Vagina (tissue), 2 donors: ENCODE measurements around the gene GSG1. TPM values are rescaled to one million over a fixed set of nuclear protein-coding genes. Genes with fewer than 3 reads are reported as not detected.
A peak's percentile ranks its signal among the peaks of the same experiment; 100 is the strongest.

Source experiments
- DNase-seq, 2 donors: peaks; one replicate each; pipeline ENCODE4 v3.0.0-alpha.2; 2017; ENCODE audit errors: extremely low spot score in 2 of 2
- H3K27ac ChIP-seq: fragments of 200-600 bp; sonication (generic); one replicate; pipeline ENCODE4 v1.5.1; 2019
- H3K27me3 ChIP-seq: fragments of 200-600 bp; sonication (generic); one replicate; pipeline ENCODE4 v1.5.1; 2019
- H3K36me3 ChIP-seq, 2 donors: fragments of 200-600 bp; sonication (generic); one replicate each; pipeline ENCODE4 v1.5.1; 2017 to 2019
- H3K4me1 ChIP-seq: fragments of 200-600 bp; sonication (generic); one replicate; pipeline ENCODE4 v1.5.1; 2019
- H3K4me3 ChIP-seq, 2 donors: fragments of 200-600 bp; sonication (generic); 1 replicate in 1 of 2; 2 replicates in 1 of 2; pipeline ENCODE4 v1.5.1; 2016 to 2019
- H3K9me3 ChIP-seq: fragments of 200-600 bp; sonication (generic); one replicate; pipeline ENCODE4 v1.5.1; 2019
- CTCF ChIP-seq, 3 experiments: fragments of 450-650 bp in 2 of 3; fragments of 200-600 bp in 1 of 3; sonication (generic) in 1 of 3; IDR thresholded peaks; one replicate each; pipeline ENCODE4 v1.5.1; 2017 to 2019; ENCODE audit warnings: antibody characterized with exemption in 3 of 3, mild to moderate bottlenecking in 2 of 3, moderate library complexity in 2 of 3
- POLR2A ChIP-seq, 2 donors: fragments of 450-650 bp; IDR thresholded peaks; one replicate each; pipeline ENCODE4 v1.6.1; 2017; ENCODE audit warnings: antibody characterized with exemption in 2 of 2, mild to moderate bottlenecking in 2 of 2, moderate library complexity in 2 of 2
- POLR2AphosphoS5 ChIP-seq, 2 donors: sonication (generic); formaldehyde crosslinking; IDR thresholded peaks; one replicate each; pipeline ENCODE4 v1.9.0; 2017; ENCODE audit warnings: antibody characterized with exemption in 2 of 2, mild to moderate bottlenecking in 2 of 2, low read depth in 1 of 2; ENCODE audit not compliant: insufficient read depth in 1 of 2
- intact Hi-C: fragments of 100-400 bp; cut with DNase I; formaldehyde crosslinking; loops from one replicate; pipeline ENCODE4 v1.15.1; 2023
- total RNA-seq: library from RNA; depleted of rRNA; stranded (reverse); fragments of >200 nt; gene quantifications from one replicate; pipeline ENCODE4 v1.2.3, GENCODE V29; 2016

Gene GSG1
- not detected for total RNA-seq

GRCh38 chr12:13103391-13104033 lies at the start of gene GSG1:
Gene GSG1 (minus strand): TSS chr12:13103667. CDS start chr12:13103512, 155 bp downstream.
- TF ChIP-seq POLR2A (IDR thresholded peaks at IDR 0.05) (no peak), POLR2AphosphoS5 (IDR thresholded peaks at IDR 0.05; ENCODE audit: insufficient read depth in 1 of 2, low read depth in 1 of 2) (no peak), CTCF (IDR thresholded peaks at IDR 0.05) (no peak)
- Histone ChIP-seq H3K27me3 (no peaks in the 10 kb centered on the region), H3K4me3 (no peak within 1 kb of the TSS), H3K9me3 (no peaks in the 10 kb centered on the region), H3K27ac (peak within 1 kb of the TSS; percentile 96), H3K4me1 (peaks cover 59% of the 10 kb centered on the region), H3K36me3 (no peaks in the 10 kb centered on the region)
- intact Hi-C loops = no loop called here
- DNase-seq = no peak

GRCh38 chr12:13153180-13153579 lies 49.7 kb upstream of the GSG1 start:
- Histone ChIP-seq H3K9me3 (no peaks in the 10 kb centered on the region), H3K4me1 (peaks cover 11% of the 10 kb centered on the region), H3K4me3 (no peak overlapping the region), H3K36me3 (no peaks in the 10 kb centered on the region), H3K27ac (no peak overlapping the region), H3K27me3 (no peaks in the 10 kb centered on the region)
- no peak for TF ChIP-seq POLR2A (IDR thresholded peaks at IDR 0.05)
- no peak for TF ChIP-seq CTCF (IDR thresholded peaks at IDR 0.05)
- no peak for TF ChIP-seq POLR2AphosphoS5 (IDR thresholded peaks at IDR 0.05; ENCODE audit: insufficient read depth in 1 of 2, low read depth in 1 of 2)
- intact Hi-C loops = no loop called here
- no peak for DNase-seq

- TF ChIP-seq POLR2AphosphoS5 (IDR thresholded peaks at IDR 0.05; ENCODE audit: insufficient read depth in 1 of 2, low read depth in 1 of 2) = no peak
- TF ChIP-seq CTCF (IDR thresholded peaks at IDR 0.05) = no peak
- TF ChIP-seq POLR2A (IDR thresholded peaks at IDR 0.05) = no peak
- Histone ChIP-seq H3K9me3 (no peaks in the 10 kb centered on the region), H3K4me1 (peaks cover 15% of the 10 kb centered on the region), H3K36me3 (no peaks in the 10 kb centered on the region), H3K4me3 (no peak overlapping the region), H3K27ac (no peak overlapping the region), H3K27me3 (no peaks in the 10 kb centered on the region)
- DNase-seq = no peak
- intact Hi-C loops = no loop called here
Observed at GRCh38 chr12:13152756-13153155, 49.3 kb upstream of the GSG1 start.

- Histone ChIP-seq H3K27me3 (no peaks in the 10 kb centered on the region), H3K9me3 (no peaks in the 10 kb centered on the region), H3K4me3 (no peak overlapping the region), H3K27ac (no peak overlapping the region), H3K36me3 (no peaks in the 10 kb centered on the region), H3K4me1 (peaks cover 15% of the 10 kb centered on the region)
- TF ChIP-seq POLR2A (IDR thresholded peaks at IDR 0.05) = no peak
- no peak for TF ChIP-seq POLR2AphosphoS5 (IDR thresholded peaks at IDR 0.05; ENCODE audit: insufficient read depth in 1 of 2, low read depth in 1 of 2)
- TF ChIP-seq CTCF (IDR thresholded peaks at IDR 0.05) = no peak
- no peak for DNase-seq
- intact Hi-C loops = no loop called here
Observed at GRCh38 chr12:13152281-13152680, 48.8 kb upstream of the GSG1 start.

GRCh38 chr12:13149411-13149810 lies 45.9 kb upstream of the GSG1 start:
- Histone ChIP-seq H3K4me1 (peaks cover 28% of the 10 kb centered on the region), H3K4me3 (no peak overlapping the region), H3K36me3 (no peaks in the 10 kb centered on the region), H3K9me3 (no peaks in the 10 kb centered on the region), H3K27me3 (no peaks in the 10 kb centered on the region), H3K27ac (no peak overlapping the region)
- intact Hi-C loops = loop anchor here (5.0 kb wide), 1 partner anchor 48 kb away; the partner anchor contains the start of gene EMP1
- TF ChIP-seq POLR2AphosphoS5 (IDR thresholded peaks at IDR 0.05; ENCODE audit: insufficient read depth in 1 of 2, low read depth in 1 of 2) (no peak), CTCF (IDR thresholded peaks at IDR 0.05) (no peak), POLR2A (IDR thresholded peaks at IDR 0.05) (no peak)
- no peak for DNase-seq
